Measurements from ENCODE around the gene GPHN.

GPHN gene

GRCh38 chr14:66471584-66471983 lies 36.4 kb upstream of the GPHN start:
- Histone ChIP-seq H3K4ac (ENCODE audit: low read depth, low read length) (no peak overlapping the region), H4K8ac (ENCODE audit: low read depth, low read length) (no peak overlapping the region), H3K23ac (ENCODE audit: low read length) (no peak overlapping the region), H3K18ac (ENCODE audit: low read length) (no peak overlapping the region), H4K12ac (ENCODE audit: low read depth, low read length) (no peak overlapping the region), H3K14ac (ENCODE audit: low read length) (no peak overlapping the region), H3K4me1 (ENCODE audit: control insufficient read depth in 1 of 2, insufficient read depth in 2 of 2, low read length in 2 of 2) (no peaks in the 10 kb centered on the region), H3K4me3 (ENCODE audit: low read depth, low read length) (no peak overlapping the region), H4K91ac (ENCODE audit: low read depth, low read length) (no peak overlapping the region), H2BK12ac (ENCODE audit: low read length) (no peak overlapping the region), H3K36me3 (ENCODE audit: control insufficient read depth in 1 of 2, insufficient read depth in 2 of 2, low read length in 2 of 2) (no peaks in the 10 kb centered on the region), H2AK5ac (ENCODE audit: low read length) (no peak overlapping the region), H3K79me2 (ENCODE audit: control insufficient read depth, insufficient read depth, low read length, poor library complexity) (no peaks in the 10 kb centered on the region), H2AFZ (ENCODE audit: insufficient read depth, low read length, poor library complexity) (no peak overlapping the region), H2BK5ac (ENCODE audit: low read depth, low read length, poor library complexity) (no peak overlapping the region), H3K79me1 (ENCODE audit: low read length) (no peaks in the 10 kb centered on the region), H3K9me3 (ENCODE audit: insufficient read depth, low read depth, low read length) (no peaks in the 10 kb centered on the region), H3K27ac (ENCODE audit: low read depth, low read length) (no peak overlapping the region), H3K9ac (ENCODE audit: low read length) (no peak overlapping the region), H3K27me3 (ENCODE audit: insufficient read depth, low read length) (no peaks in the 10 kb centered on the region), H3K4me2 (ENCODE audit: low read length) (no peak overlapping the region), H2BK120ac (ENCODE audit: insufficient read depth, low read length, poor library complexity) (no peak overlapping the region)
- no CpG with 5 or more reads among the region's 4 CpGs for WGBS (ENCODE audit: extremely low coverage, insufficient coverage, insufficient read length)
- DNase-seq, result no peak

- no peak overlapping the region for H3K4ac ChIP-seq (ENCODE audit: low read depth, low read length)
- no peak overlapping the region for H3K4me3 ChIP-seq (ENCODE audit: low read depth, low read length)
- DNase-seq, result no peak
- H3K79me1 ChIP-seq (ENCODE audit: low read length), result no peaks in the 10 kb centered on the region
- H3K27ac ChIP-seq (ENCODE audit: low read depth, low read length), result no peak overlapping the region
- H4K8ac ChIP-seq (ENCODE audit: low read depth, low read length), result no peak overlapping the region
- no peak overlapping the region for H2AFZ ChIP-seq (ENCODE audit: insufficient read depth, low read length, poor library complexity)
- H3K79me2 ChIP-seq (ENCODE audit: control insufficient read depth, insufficient read depth, low read length, poor library complexity), result no peaks in the 10 kb centered on the region
- no peak overlapping the region for H4K91ac ChIP-seq (ENCODE audit: low read depth, low read length)
- H3K27me3 ChIP-seq (ENCODE audit: insufficient read depth, low read length), result no peaks in the 10 kb centered on the region
- no peak overlapping the region for H3K23ac ChIP-seq (ENCODE audit: low read length)
- H3K14ac ChIP-seq (ENCODE audit: low read length), result no peak overlapping the region
- no peaks in the 10 kb centered on the region for H3K4me1 ChIP-seq (ENCODE audit: control insufficient read depth in 1 of 2, insufficient read depth in 2 of 2, low read length in 2 of 2)
- no peaks in the 10 kb centered on the region for H3K36me3 ChIP-seq (ENCODE audit: control insufficient read depth in 1 of 2, insufficient read depth in 2 of 2, low read length in 2 of 2)
- H2BK5ac ChIP-seq (ENCODE audit: low read depth, low read length, poor library complexity), result no peak overlapping the region
- no peak overlapping the region for H2BK120ac ChIP-seq (ENCODE audit: insufficient read depth, low read length, poor library complexity)
- no peaks in the 10 kb centered on the region for H3K9me3 ChIP-seq (ENCODE audit: insufficient read depth, low read depth, low read length)
- H3K4me2 ChIP-seq (ENCODE audit: low read length), result no peak overlapping the region
- H2AK5ac ChIP-seq (ENCODE audit: low read length), result no peak overlapping the region
- H3K9ac ChIP-seq (ENCODE audit: low read length), result no peak overlapping the region
- H4K12ac ChIP-seq (ENCODE audit: low read depth, low read length), result no peak overlapping the region
- H3K18ac ChIP-seq (ENCODE audit: low read length), result no peak overlapping the region
- no peak overlapping the region for H2BK12ac ChIP-seq (ENCODE audit: low read length)
Measured at GRCh38 chr14:66472251-66472650, 35.7 kb upstream of the GPHN start.

- H3K9me3 ChIP-seq (ENCODE audit: insufficient read depth, low read depth, low read length), result no peaks in the 10 kb centered on the region
- no peak overlapping the region for H4K12ac ChIP-seq (ENCODE audit: low read depth, low read length)
- H2BK12ac ChIP-seq (ENCODE audit: low read length), result no peak overlapping the region
- H3K4me2 ChIP-seq (ENCODE audit: low read length), result no peak overlapping the region
- no peaks in the 10 kb centered on the region for H3K79me2 ChIP-seq (ENCODE audit: control insufficient read depth, insufficient read depth, low read length, poor library complexity)
- no peak overlapping the region for H3K23ac ChIP-seq (ENCODE audit: low read length)
- H3K18ac ChIP-seq (ENCODE audit: low read length), result no peak overlapping the region
- H2AK5ac ChIP-seq (ENCODE audit: low read length), result no peak overlapping the region
- no peak overlapping the region for H2AFZ ChIP-seq (ENCODE audit: insufficient read depth, low read length, poor library complexity)
- no peaks in the 10 kb centered on the region for H3K27me3 ChIP-seq (ENCODE audit: insufficient read depth, low read length)
- DNase-seq, result no peak
- H3K4me1 ChIP-seq (ENCODE audit: control insufficient read depth in 1 of 2, insufficient read depth in 2 of 2, low read length in 2 of 2), result no peaks in the 10 kb centered on the region
- no peak overlapping the region for H3K4ac ChIP-seq (ENCODE audit: low read depth, low read length)
- H2BK5ac ChIP-seq (ENCODE audit: low read depth, low read length, poor library complexity), result no peak overlapping the region
- no peak overlapping the region for H3K14ac ChIP-seq (ENCODE audit: low read length)
- no peak overlapping the region for H3K9ac ChIP-seq (ENCODE audit: low read length)
- no peak overlapping the region for H3K4me3 ChIP-seq (ENCODE audit: low read depth, low read length)
- no peak overlapping the region for H4K8ac ChIP-seq (ENCODE audit: low read depth, low read length)
- H3K79me1 ChIP-seq (ENCODE audit: low read length), result no peaks in the 10 kb centered on the region
- no peak overlapping the region for H2BK120ac ChIP-seq (ENCODE audit: insufficient read depth, low read length, poor library complexity)
- H3K27ac ChIP-seq (ENCODE audit: low read depth, low read length), result no peak overlapping the region
- H4K91ac ChIP-seq (ENCODE audit: low read depth, low read length), result no peak overlapping the region
- WGBS (ENCODE audit: extremely low coverage, insufficient coverage, insufficient read length), result no CpG with 5 or more reads among the region's 2 CpGs
- no peaks in the 10 kb centered on the region for H3K36me3 ChIP-seq (ENCODE audit: control insufficient read depth in 1 of 2, insufficient read depth in 2 of 2, low read length in 2 of 2)
Measured at GRCh38 chr14:66473223-66473622, 34.7 kb upstream of the GPHN start.

GRCh38 chr14:66476964-66477363 lies 31.0 kb upstream of the GPHN start:
- Histone ChIP-seq H3K14ac (ENCODE audit: low read length) (no peak overlapping the region), H3K9me3 (ENCODE audit: insufficient read depth, low read depth, low read length) (no peaks in the 10 kb centered on the region), H3K4me2 (ENCODE audit: low read length) (no peak overlapping the region), H3K79me1 (ENCODE audit: low read length) (no peaks in the 10 kb centered on the region), H2BK120ac (ENCODE audit: insufficient read depth, low read length, poor library complexity) (no peak overlapping the region), H4K91ac (ENCODE audit: low read depth, low read length) (no peak overlapping the region), H3K9ac (ENCODE audit: low read length) (no peak overlapping the region), H3K27ac (ENCODE audit: low read depth, low read length) (no peak overlapping the region), H3K27me3 (ENCODE audit: insufficient read depth, low read length) (no peaks in the 10 kb centered on the region), H4K8ac (ENCODE audit: low read depth, low read length) (no peak overlapping the region), H3K4me1 (ENCODE audit: control insufficient read depth in 1 of 2, insufficient read depth in 2 of 2, low read length in 2 of 2) (no peaks in the 10 kb centered on the region), H4K12ac (ENCODE audit: low read depth, low read length) (no peak overlapping the region), H2AFZ (ENCODE audit: insufficient read depth, low read length, poor library complexity) (no peak overlapping the region), H3K18ac (ENCODE audit: low read length) (no peak overlapping the region), H3K4me3 (ENCODE audit: low read depth, low read length) (no peak overlapping the region), H2BK5ac (ENCODE audit: low read depth, low read length, poor library complexity) (no peak overlapping the region), H3K4ac (ENCODE audit: low read depth, low read length) (no peak overlapping the region), H3K36me3 (ENCODE audit: control insufficient read depth in 1 of 2, insufficient read depth in 2 of 2, low read length in 2 of 2) (no peaks in the 10 kb centered on the region), H3K23ac (ENCODE audit: low read length) (no peak overlapping the region), H3K79me2 (ENCODE audit: control insufficient read depth, insufficient read depth, low read length, poor library complexity) (no peaks in the 10 kb centered on the region), H2AK5ac (ENCODE audit: low read length) (no peak overlapping the region), H2BK12ac (ENCODE audit: low read length) (no peak overlapping the region)
- no CpG with 5 or more reads among the region's 1 CpG for WGBS (ENCODE audit: extremely low coverage, insufficient coverage, insufficient read length)
- DNase-seq, result no peak

- Histone ChIP-seq H3K9me3 (ENCODE audit: insufficient read depth, low read depth, low read length) (no peaks in the 10 kb centered on the region), H4K12ac (ENCODE audit: low read depth, low read length) (no peak overlapping the region), H3K27me3 (ENCODE audit: insufficient read depth, low read length) (no peaks in the 10 kb centered on the region), H4K91ac (ENCODE audit: low read depth, low read length) (no peak overlapping the region), H2AFZ (ENCODE audit: insufficient read depth, low read length, poor library complexity) (no peak overlapping the region), H2BK5ac (ENCODE audit: low read depth, low read length, poor library complexity) (no peak overlapping the region), H2BK120ac (ENCODE audit: insufficient read depth, low read length, poor library complexity) (no peak overlapping the region), H3K27ac (ENCODE audit: low read depth, low read length) (no peak overlapping the region), H2BK12ac (ENCODE audit: low read length) (no peak overlapping the region), H3K14ac (ENCODE audit: low read length) (no peak overlapping the region), H3K36me3 (ENCODE audit: control insufficient read depth in 1 of 2, insufficient read depth in 2 of 2, low read length in 2 of 2) (no peaks in the 10 kb centered on the region), H3K79me1 (ENCODE audit: low read length) (no peaks in the 10 kb centered on the region), H3K4me3 (ENCODE audit: low read depth, low read length) (no peak overlapping the region), H3K23ac (ENCODE audit: low read length) (no peak overlapping the region), H3K4me2 (ENCODE audit: low read length) (no peak overlapping the region), H2AK5ac (ENCODE audit: low read length) (no peak overlapping the region), H3K9ac (ENCODE audit: low read length) (no peak overlapping the region), H4K8ac (ENCODE audit: low read depth, low read length) (no peak overlapping the region), H3K4me1 (ENCODE audit: control insufficient read depth in 1 of 2, insufficient read depth in 2 of 2, low read length in 2 of 2) (no peaks in the 10 kb centered on the region), H3K79me2 (ENCODE audit: control insufficient read depth, insufficient read depth, low read length, poor library complexity) (no peaks in the 10 kb centered on the region), H3K4ac (ENCODE audit: low read depth, low read length) (no peak overlapping the region), H3K18ac (ENCODE audit: low read length) (no peak overlapping the region)
- no peak for DNase-seq
Measured at GRCh38 chr14:66477567-66477966, 30.4 kb upstream of the GPHN start.

All from trophoblast cell (in vitro differentiated cells and primary cell).